HG03521 (cell line): ENCODE results near the gene PAK1.

Experiments
- ATAC-seq: cut with Tn5 transposase; IDR thresholded peaks from one replicate; pipeline ENCODE4 v1.9.1; 2021; ENCODE audit warnings: mild to moderate bottlenecking, moderate library complexity; ENCODE audit not compliant: unreplicated experiment

The PAK1 gene

GRCh38 chr11:77375107-77375506 is 98.8 kb downstream of the PAK1 start:
- ATAC-seq: no peak

GRCh38 chr11:77374611-77375031 is 99.3 kb downstream of the PAK1 start:
- ATAC-seq: no peak

- ATAC-seq: no peak
Measured at GRCh38 chr11:77374108-77374507, 99.8 kb downstream of the PAK1 start.

GRCh38 chr11:77372726-77373125 is 101.2 kb downstream of the PAK1 start:
- no peak for ATAC-seq

- ATAC-seq: no peak
Measured at GRCh38 chr11:77371646-77372045, 102.2 kb downstream of the PAK1 start.

DNA sequence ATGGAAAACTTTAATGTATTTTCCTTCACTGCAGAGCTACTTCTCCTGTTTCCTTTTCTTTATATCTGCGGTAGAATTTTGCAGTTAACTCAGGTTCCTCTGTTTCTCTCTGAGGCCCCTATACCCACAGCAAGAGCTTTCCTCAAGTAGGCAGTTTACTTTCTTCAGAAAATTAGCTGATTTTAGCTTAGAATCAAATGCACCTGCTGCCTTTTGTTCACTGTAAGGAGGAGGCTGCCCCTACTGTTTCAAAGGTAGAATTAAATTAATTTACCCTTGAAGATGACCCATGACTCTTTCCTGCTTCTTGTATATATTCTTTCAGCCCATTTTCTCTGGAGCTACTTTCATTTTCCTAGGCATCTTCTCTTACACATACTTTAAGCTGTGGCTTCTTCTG is 103.7 kb downstream of the PAK1 start:
- no peak for ATAC-seq

DNA sequence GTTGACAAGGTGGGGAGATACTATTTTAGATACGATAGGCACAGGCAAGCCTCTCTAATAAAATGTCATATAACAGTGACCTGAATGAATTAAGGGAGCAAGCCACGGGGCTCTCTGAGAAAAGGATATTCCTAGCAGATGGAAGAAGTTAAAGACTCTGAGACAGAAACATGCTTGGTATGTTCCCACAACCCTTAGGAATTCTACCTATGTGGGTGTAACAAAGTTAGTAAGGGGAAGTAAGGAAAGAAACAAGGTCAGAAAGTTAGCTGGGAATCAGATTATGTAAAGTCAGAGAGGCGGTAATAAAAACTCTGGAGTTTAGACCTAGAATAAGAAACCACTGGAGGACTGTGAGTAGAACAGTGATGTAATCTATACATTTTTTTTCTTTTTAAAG is 112.7 kb downstream of the PAK1 start:
- ATAC-seq: no peak

- no peak for ATAC-seq
Measured at GRCh38 chr11:77359481-77359880, 114.4 kb downstream of the PAK1 start.

DNA sequence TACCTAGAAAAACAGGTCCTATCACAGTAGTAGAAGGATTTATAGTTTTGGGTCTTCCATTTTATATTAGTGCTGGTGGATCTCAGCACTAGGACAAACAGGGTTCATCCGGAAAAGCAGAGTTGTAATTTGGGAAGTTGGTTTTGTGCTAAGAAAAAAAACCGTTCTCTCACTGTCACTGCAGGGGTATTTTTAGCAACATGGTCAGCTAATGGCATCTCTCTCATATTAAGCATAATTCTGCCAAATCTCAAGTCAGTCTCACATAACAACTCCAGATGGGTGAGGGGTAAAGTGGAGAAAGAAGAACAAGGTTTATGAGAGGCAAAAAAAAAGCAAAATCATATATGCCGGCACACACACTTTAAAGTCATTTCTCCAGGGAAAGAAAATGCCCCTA is 120.8 kb downstream of the PAK1 start:
- ATAC-seq: no peak

GRCh38 chr11:77351281-77351886 is 122.5 kb downstream of the PAK1 start:
- no peak for ATAC-seq

DNA sequence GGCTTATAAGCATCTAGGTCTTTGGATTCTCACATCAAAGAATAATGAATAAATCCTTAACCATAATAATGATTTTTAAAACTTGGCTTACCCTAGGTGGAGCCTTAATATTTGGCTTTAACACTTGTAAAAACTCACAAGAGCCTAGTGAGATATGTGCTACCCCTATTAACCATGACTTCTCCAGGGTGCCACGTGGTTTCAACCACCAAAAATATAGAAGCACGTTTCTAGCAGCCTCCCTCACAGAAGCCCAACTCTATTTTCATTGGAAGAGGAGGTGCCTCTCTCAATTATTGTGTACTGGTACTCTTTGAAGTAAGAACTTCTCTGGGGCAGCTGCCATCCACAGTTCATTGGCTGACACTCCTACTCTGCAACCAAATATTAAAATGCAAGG is 125.9 kb downstream of the PAK1 start:
- ATAC-seq: no peak

- no peak for ATAC-seq
Measured at GRCh38 chr11:77346906-77347603, 126.8 kb downstream of the PAK1 start.

DNA sequence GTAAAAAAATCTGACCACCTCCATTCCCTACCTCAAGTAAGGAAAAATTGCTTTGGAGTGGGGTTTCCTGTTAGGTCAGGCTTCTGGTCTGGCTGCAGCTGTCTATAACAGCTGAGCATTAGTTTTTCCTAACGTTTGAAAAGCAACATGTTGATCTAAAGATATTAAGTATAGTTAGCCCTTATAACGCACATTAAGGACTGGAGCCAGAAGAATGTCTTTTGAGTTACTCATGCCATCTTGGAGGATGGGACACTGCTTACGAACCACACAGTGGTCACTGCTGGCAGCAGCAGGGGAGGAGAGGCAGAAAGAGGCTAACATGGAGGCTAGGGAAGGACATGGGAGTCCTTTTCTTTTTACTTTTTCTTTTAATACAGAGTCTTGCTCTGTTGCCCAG is 128.3 kb downstream of the PAK1 start:
- ATAC-seq: no peak

DNA sequence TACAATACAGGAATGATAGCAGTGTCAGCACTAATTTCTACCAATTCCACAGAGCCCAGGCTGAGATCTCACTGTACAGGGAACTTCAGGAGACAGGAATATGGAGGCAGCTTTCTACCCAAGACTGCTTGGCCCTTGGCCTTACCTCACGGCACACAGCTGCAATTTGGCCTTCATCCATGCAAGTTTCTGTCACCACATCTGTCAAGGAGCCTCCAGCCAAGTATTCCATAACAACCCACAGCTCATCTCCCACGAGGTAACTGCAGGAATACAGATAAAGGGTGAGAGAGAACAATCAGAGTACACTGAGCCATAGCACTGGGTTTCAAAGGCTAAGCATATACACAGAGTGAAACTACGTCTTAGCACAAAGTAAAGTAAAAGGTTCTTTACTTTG is 133.4 kb downstream of the PAK1 start:
- no peak for ATAC-seq

- no peak for ATAC-seq
Measured at GRCh38 chr11:77332259-77332658, 141.6 kb downstream of the PAK1 start.

DNA sequence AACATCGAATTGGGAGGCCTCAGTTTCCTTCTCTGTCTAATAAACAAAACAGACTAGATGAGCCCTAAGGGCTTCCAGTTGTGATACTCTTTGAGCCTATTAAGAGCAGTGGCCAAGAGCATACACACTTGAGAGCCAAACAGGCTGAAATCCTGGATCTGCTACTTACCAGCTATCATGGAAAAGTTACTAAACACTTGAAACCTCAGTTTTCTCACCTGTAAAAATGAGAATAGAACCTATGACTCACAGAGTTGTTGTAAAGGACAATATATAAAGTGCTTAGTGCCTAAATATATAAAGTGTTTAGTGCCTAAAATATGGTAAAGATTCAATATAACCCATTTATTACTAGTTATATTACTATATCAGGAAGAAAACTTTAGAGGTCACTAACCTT is 148.7 kb downstream of the PAK1 start:
- ATAC-seq: no peak

- no peak for ATAC-seq
Measured at GRCh38 chr11:77324508-77324907, 149.4 kb downstream of the PAK1 start.

- no peak for ATAC-seq
Measured at GRCh38 chr11:77322926-77323590, 150.8 kb downstream of the PAK1 start.

- ATAC-seq: no peak
Measured at GRCh38 chr11:77322506-77322905, 151.4 kb downstream of the PAK1 start.

DNA sequence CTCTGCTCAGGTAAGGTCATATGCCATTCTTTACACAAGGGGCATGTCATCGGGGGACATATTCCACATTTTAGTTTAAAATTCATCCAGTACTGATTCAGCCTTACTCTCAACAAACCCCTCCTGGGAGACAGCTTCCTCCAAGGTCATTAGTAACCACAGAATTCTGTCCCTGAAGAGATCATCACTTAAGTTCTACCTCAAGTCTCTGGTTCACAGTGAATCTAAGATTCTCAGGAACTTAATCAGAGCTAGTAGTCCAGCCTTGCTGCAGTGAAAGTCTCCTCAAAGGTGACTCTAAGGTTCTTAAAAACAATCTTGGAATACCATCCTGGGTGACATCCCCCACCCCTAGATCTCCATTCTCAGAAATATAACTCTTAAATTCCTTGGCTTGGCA is 153.5 kb downstream of the PAK1 start:
- ATAC-seq: no peak

DNA sequence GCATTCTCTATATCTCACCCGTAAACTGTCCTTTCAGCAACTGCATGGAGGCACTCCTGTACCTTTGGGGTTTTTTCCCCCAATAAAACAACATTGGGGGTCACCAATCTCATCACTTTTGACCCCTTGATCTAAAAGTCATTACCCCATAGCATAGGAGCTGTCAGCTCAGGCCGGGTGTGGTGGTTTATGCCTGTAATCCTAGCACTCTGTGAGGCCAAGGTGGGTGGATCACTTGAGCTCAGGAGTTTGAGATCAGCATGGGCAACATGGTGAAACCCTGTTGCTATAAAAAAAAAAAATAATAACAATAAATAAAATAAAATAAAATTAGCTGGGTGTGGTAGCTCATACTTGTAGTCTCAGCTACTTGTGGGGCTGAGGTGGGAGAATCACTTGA is 155.3 kb downstream of the PAK1 start:
- no peak for ATAC-seq

DNA sequence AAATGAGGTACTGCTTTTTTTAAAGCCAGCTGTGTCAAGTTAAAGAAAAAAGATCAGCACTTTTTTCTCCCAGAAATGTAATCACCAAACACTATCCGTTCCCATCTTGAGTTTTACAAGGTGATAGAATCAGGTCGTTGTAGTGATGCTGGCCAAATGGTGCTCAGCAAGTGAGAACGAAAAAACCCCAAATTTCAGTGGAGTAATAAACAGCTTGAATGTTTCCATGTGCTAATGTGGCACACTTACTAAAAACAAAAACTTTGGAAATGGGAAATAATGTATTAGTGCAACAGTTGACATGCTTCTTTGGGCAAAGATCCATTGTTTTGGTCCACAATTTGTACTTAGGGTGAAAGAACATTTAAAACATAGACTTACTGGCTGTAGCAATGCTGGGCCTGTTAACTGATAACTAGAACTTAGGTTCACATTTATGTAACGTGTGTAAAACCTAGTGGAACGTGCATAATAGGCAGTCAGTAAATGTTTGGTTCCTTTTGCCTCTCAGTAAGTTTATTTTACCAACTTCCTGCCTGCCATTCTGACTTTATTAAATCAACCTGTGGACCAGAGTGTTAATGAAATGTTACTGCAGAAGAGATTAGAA is 157.1 kb downstream of the PAK1 start:
- ATAC-seq: no peak
